Measurements from ENCODE around the gene TTC19.

The TTC19 gene

DNA sequence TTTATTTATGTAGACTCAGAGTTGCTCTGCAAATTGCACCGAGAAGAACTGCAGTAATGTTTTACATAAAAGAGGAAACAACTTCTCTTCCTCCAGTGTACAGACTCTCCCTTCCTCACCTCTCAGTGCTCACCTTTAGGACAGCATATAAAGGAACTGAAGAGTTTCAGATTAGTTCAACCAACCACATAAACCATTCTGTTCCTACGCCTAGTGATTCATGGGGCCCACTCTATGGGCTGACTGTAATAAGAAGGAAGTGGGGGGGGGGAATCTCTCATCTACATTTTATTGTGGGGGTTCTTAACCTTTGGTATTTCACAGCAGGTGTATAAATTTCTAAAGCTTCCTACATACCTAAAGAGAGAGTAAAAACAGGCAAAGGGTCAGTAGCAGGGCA lies 18.4 kb upstream of the TTC19 start:
- CTCF ChIA-PET, result interaction anchor here (1.3 kb wide), 1 partner anchor 18 kb away, joined by 6 read pairs; the partner anchor contains the start of genes TTC19 and ZSWIM7
- TF ChIP-seq, protein P1, sequence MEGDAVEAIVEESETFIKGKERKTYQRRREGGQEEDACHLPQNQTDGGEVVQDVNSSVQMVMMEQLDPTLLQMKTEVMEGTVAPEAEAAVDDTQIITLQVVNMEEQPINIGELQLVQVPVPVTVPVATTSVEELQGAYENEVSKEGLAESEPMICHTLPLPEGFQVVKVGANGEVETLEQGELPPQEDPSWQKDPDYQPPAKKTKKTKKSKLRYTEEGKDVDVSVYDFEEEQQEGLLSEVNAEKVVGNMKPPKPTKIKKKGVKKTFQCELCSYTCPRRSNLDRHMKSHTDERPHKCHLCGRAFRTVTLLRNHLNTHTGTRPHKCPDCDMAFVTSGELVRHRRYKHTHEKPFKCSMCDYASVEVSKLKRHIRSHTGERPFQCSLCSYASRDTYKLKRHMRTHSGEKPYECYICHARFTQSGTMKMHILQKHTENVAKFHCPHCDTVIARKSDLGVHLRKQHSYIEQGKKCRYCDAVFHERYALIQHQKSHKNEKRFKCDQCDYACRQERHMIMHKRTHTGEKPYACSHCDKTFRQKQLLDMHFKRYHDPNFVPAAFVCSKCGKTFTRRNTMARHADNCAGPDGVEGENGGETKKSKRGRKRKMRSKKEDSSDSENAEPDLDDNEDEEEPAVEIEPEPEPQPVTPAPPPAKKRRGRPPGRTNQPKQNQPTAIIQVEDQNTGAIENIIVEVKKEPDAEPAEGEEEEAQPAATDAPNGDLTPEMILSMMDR (IDR thresholded peaks at IDR 0.05; ENCODE audit: control extremely low read depth, extremely low read depth, low read depth, missing control alignments), result no peak
- peak; percentile 60 for DNase-seq (ENCODE audit: extremely low spot score)
- POLR2A ChIA-PET, result no interaction called here

DNA sequence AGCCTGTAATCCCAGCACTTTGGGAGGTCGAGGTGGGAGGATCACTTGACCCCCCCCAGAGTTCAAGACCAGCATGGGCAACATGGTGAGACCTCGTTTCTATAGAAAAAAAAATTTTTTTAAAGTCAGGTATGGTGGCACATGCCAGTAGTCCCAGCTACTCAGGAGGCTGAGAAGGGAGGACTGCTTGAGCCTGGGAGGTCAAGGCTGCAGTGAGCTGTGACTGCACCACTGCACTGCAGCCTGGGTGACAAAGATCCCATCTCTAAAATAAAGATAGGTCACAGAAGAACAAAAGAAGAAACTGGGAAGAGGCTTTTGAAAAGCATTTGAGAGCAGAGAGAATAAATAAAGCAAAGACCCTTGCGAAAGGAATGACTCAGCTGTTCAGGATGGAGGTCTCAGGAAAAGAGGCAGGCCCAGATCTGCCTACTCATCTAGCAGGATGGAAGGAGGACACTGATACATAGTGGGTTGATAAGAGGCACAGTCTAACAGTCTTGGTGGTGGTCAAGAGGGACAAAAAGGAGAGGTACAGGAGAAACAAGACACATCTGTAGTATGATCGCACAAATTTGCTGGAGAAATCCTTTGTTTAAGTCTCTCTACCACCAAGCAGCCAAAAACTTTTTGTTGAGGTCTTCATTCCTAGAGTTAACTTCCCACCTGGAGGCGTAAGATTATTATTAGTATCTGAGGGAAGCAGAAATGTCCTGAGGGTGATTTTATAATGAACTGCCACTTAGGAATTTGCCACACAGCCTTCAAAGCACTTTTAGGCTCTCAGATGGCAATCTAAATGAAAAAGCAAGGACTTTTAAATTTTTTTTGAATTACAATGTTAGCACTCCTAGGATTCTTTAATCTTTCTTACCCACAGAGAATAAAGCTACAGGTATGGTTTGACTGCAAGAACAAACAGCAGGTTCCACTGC lies 17.7 kb upstream of the TTC19 start:
- POLR2A ChIA-PET, result no interaction called here
- no peak for DNase-seq (ENCODE audit: extremely low spot score)
- TF ChIP-seq, protein P1 (IDR thresholded peaks at IDR 0.05; ENCODE audit: control extremely low read depth, extremely low read depth, low read depth, missing control alignments), result no peak
- CTCF ChIA-PET, result interaction anchor here (1.3 kb wide), 2 partner anchors 11 to 17 kb away, joined by 4 to 6 read pairs; partner anchors contain the start of genes TTC19 and ZSWIM7

DNA sequence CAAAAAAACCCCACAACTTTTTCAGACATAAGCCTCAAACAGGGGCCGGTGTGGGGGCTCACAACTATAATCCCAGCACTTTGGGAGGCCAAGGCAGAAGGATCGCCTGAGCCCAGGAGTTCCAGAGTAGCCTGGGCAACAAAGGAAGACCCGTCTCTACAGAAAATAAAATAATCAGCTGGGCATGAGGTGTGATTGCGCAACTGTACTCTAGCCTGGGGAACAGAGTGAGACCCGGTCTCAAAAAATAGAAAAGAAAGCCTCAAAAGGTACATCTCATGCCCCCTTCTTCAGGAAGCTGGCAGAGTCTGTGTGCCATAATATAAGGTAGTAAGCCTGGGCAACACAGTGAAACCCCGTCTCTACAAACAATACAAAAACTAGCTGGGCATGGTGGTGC lies 3.3 kb upstream of the TTC19 start:
- no peak for DNase-seq (ENCODE audit: extremely low spot score)
- TF ChIP-seq, protein P1 (IDR thresholded peaks at IDR 0.05; ENCODE audit: control extremely low read depth, extremely low read depth, low read depth, missing control alignments), result no peak
- ChIA-PET CTCF (interaction anchor here (1.2 to 3.8 kb wide), 3 partner anchors 9 to 168 kb away, joined by 3 to 21 read pairs (median 4); no protein-coding TSS in a partner anchor), POLR2A (no interaction called here)

DNA sequence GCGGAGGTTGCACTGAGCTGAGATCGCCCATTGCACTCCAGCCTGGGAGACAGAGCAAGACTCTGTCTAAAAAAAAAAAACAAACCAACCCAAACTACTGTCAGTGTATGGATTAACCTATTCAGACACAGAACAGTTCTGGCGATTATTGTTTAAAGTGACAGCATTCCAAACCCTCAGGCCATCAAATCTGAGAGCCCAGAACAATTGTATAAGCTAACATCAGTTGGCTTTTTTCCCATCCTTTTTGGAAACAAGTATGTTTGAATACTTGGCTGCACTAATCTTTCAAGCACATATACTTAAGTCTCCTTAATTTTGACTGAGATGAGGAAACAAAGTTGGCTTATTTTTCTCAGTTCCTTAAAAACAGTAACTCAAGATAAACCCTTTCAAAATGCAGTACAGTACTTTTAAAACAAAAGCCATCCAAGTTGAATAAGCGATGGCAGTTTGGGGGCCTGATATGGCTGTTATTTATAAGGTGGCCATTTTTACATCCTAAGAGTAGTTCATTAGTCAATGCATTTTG lies 1.5 kb upstream of the TTC19 start:
- CTCF ChIA-PET, result interaction anchor here (0.6 to 3.8 kb wide), 5 partner anchors 11 to 1075 kb away, joined by 3 to 21 read pairs (median 4); partner anchors contain the start of gene ADORA2B
- DNase-seq (ENCODE audit: extremely low spot score), result no peak
- TF ChIP-seq, protein P1 (IDR thresholded peaks at IDR 0.05; ENCODE audit: control extremely low read depth, extremely low read depth, low read depth, missing control alignments), result no peak
- POLR2A ChIA-PET, result no interaction called here

DNA sequence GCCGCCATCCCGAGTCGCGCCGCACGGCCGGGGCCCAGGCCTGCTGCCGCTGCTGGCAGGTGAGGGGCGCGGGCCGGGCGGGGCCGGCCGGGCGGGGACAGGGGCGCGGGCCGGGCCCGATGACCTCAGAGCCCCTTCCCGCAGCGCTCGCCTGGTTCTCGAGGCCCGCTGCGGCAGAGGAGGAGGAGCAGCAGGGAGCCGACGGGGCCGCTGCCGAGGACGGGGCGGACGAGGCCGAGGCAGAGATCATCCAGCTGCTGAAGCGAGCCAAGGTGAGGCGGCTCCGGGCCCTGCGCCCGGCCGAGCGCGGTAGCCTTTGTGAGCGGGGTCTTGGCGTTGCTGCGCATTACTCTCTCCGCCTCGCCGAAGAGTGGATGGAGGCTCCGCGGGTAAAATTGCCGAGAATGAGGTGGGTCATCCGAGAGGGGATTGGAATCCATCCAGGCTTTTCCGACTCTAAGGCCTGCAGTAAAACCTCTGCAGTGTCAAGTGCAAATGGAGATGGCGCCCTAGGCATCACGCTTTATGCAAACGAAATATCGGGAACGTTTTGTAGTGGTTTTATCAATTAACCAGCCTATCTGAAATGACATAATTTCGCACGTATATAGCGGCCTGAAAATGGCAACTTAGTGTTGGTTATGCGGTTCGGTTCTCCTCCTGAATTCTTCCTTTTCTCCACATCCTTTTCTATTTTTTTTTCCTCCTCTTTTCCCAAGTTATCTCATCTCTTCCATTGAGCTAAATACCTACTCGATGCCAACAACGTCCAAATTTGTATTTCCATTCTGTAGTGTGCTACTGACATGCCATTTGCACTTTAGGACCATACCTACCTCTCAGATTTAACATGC lies 577 bp downstream of the TTC19 start:
- DNase-seq (ENCODE audit: extremely low spot score), result peak; percentile 61
- POLR2A ChIA-PET, result interaction anchor here (0.5 to 1.2 kb wide), 3 partner anchors 13 to 518 kb away, joined by 4 read pairs; no protein-coding TSS in a partner anchor

More for the DNA sequence above, 577 bp downstream of the TTC19 start:
- TF ChIP-seq, protein P1 (IDR thresholded peaks at IDR 0.05; ENCODE audit: control extremely low read depth, extremely low read depth, low read depth, missing control alignments), result no peak
- CTCF ChIA-PET, result interaction anchor here (0.9 to 3.8 kb wide), 9 partner anchors 7 to 743 kb away, joined by 3 to 21 read pairs (median 4); no protein-coding TSS in a partner anchor

Data from GM10248 (cell line).